Fibroblast of lung (primary cell): ENCODE data around the gene NAV1. TPM values are rescaled to one million over a fixed set of nuclear protein-coding genes. Genes with fewer than 3 reads are reported as not detected.

Experiments
- DNase-seq, 2 donors: peaks; one replicate each; pipeline versions ENCODE4 v3.0.0 to v3.0.0-alpha.2; 2010; ENCODE audit warnings: low read depth in 2 of 2
- H2AFZ ChIP-seq: 2 replicates; pipeline ENCODE4 v1.5.1; 2012; ENCODE audit warnings: low read length, control low read depth, inconsistent platforms
- H3K27ac ChIP-seq: 2 replicates; pipeline ENCODE4 v1.5.1; 2011; ENCODE audit warnings: low read length, control low read depth; ENCODE audit not compliant: insufficient read depth
- H3K27me3 ChIP-seq: 2 replicates; pipeline ENCODE4 v1.5.1; 2011; ENCODE audit warnings: mild to moderate bottlenecking, low read length; ENCODE audit not compliant: control insufficient read depth, insufficient read depth
- H3K36me3 ChIP-seq: 2 replicates; pipeline ENCODE4 v1.5.1; 2011; ENCODE audit warnings: low read length; ENCODE audit not compliant: control insufficient read depth, insufficient read depth
- H3K4me1 ChIP-seq: 2 replicates; pipeline ENCODE4 v1.5.1; 2011; ENCODE audit warnings: low read length; ENCODE audit not compliant: control insufficient read depth, insufficient read depth; ENCODE audit errors: extremely low read depth
- H3K4me2 ChIP-seq: 2 replicates; pipeline ENCODE4 v1.5.1; 2011; ENCODE audit warnings: low read length, control low read depth; ENCODE audit not compliant: insufficient read depth; ENCODE audit errors: extremely low read depth
- H3K4me3 ChIP-seq, 4 experiments: fragments of 200-600 bp in 1 of 4; sonication (generic) in 1 of 4; replicated peaks in 1 of 4; 2 replicates each; pipeline ENCODE4 v1.5.1; 2011 to 2016; ENCODE audit warnings: low read length in 4 of 4, low read depth in 3 of 4, mild to moderate bottlenecking in 3 of 4, control low read depth in 2 of 4, inconsistent platforms in 1 of 4, mixed read lengths in 1 of 4; ENCODE audit not compliant: insufficient read depth in 1 of 4; ENCODE audit errors: control extremely low read depth in 1 of 4
- H3K79me2 ChIP-seq: 2 replicates; pipeline ENCODE4 v1.5.1; 2012; ENCODE audit warnings: mild to moderate bottlenecking, low read length, inconsistent platforms; ENCODE audit not compliant: control insufficient read depth, insufficient read depth
- H3K9ac ChIP-seq: 2 replicates; pipeline ENCODE4 v1.5.1; 2011; ENCODE audit warnings: mild to moderate bottlenecking, low read length, control low read depth; ENCODE audit not compliant: insufficient read depth
- H3K9me3 ChIP-seq: 2 replicates; pipeline ENCODE4 v1.5.1; 2012; ENCODE audit warnings: low read depth, low read length; ENCODE audit not compliant: control insufficient read depth, insufficient read depth
- H4K20me1 ChIP-seq: 2 replicates; pipeline ENCODE4 v1.5.1; 2011; ENCODE audit warnings: low read length; ENCODE audit not compliant: control insufficient read depth, insufficient read depth; ENCODE audit errors: extremely low read depth
- CTCF ChIP-seq, 2 donors: IDR thresholded peaks in 1 of 2; conservative IDR thresholded peaks in 1 of 2; 1 replicate in 1 of 2; 2 replicates in 1 of 2; pipeline ENCODE4 v1.5.1; 2011 to 2012; ENCODE audit warnings: low read length in 2 of 2, control low read depth in 1 of 2, inconsistent platforms in 1 of 2, low read depth in 1 of 2, mild to moderate bottlenecking in 1 of 2
- EZH2 ChIP-seq: IDR thresholded peaks from 2 replicates; pipeline ENCODE4 v1.5.1; 2012; ENCODE audit warnings: low read length, control low read depth, mild to moderate bottlenecking; ENCODE audit errors: missing control alignments
- polyA plus RNA-seq, 2 donors: library from polyadenylated mRNA; depleted of rRNA in 1 of 2; stranded (reverse) in 1 of 2; unstranded in 1 of 2; fragments of >200 nt; gene quantifications; 2 replicates each; pipeline ENCODE4 v1.2.1, GENCODE V29; 2011 to 2012; ENCODE audit warnings: missing spikeins in 1 of 2
- total RNA-seq: library from RNA; depleted of rRNA; stranded (reverse); fragments of >200 nt; gene quantifications from 2 replicates; pipeline ENCODE4 v1.2.1, GENCODE V29; 2014

The NAV1 gene
- total and polyA plus RNA-seq, 2 donors (not counting 1 experiment from before 2014, with no cell fraction given): 19.8 to 64.0 TPM

DNA sequence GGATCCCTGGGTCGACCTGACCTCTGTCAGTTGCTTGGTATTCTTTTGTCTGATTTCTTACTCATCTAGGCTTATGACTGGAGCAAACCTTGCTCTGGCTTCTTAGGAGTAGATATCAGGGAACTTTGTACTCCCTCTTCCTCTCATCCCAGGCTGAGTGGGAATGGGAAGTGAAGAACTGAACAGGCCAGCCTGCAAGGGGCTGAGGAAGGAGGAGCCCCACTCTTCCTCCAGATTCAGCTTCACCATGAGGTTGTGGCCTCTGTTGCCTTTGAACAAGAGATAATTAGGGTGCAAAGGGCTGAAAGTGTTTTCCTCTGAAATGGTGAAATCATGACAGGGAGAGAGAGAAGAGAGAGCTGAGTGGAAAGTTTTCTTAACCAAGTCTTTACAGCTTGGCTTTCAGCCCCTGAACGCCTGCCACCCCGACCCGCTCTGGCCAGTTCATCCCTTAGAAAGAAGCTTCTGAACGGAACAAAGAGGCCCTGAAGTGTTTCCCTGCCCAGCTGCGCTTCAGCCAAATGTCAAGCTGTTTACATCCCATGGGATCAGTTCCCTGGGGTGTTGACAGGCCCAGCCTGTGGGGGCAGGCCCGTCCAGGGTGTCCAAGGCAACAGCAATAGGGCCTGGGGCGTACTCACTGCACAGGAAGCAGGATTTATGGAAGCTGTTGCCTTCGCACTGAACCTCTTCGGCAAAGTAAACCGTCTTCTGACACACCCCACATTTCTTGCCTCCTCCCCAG lies 43.2 kb upstream of the NAV1 start:
- H3K27me3 ChIP-seq: no peaks in the 10 kb centered on the region
- H2AFZ ChIP-seq: no peak overlapping the region
- H3K4me1 ChIP-seq: peaks cover 48% of the 10 kb centered on the region
- TF ChIP-seq EZH2 (no peak), CTCF (conservative IDR thresholded peaks at IDR 0.05 in 1 of 2, IDR thresholded peaks at IDR 0.05 in 1 of 2; ENCODE audit: low read depth in 1 of 2, low read length in 2 of 2) (no peak)
- no peaks in the 10 kb centered on the region for H3K9me3 ChIP-seq
- H3K36me3 ChIP-seq: peaks cover 21% of the 10 kb centered on the region
- H3K27ac ChIP-seq: peak overlapping the region; percentile 58
- H3K4me2 ChIP-seq: peak overlapping the region; percentile 37
- H3K79me2 ChIP-seq: peaks cover 53% of the 10 kb centered on the region
- H3K4me3 ChIP-seq: no peak overlapping the region
- H3K9ac ChIP-seq: no peak overlapping the region
- H4K20me1 ChIP-seq: no peaks in the 10 kb centered on the region
- DNase-seq: peak; percentile 39 to 95

DNA sequence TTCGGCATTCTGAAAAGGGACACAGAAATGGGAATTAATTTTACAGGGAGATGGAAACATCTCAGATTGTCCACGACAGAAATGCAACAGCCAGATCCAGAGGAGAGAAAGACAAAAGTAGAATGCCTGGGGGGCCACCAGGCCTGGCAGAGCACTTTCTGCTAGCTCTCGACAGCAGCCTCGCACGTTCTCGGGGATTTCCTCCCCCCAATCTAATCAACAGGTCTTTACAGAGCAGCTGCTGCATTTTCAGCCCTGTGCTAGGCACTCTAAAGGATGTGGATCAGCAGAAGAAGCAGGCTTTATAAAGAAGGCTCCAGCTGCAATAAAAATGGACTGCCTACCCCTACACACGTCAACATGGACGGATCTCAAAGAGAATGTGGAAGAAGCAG lies 42.6 kb upstream of the NAV1 start:
- H3K27me3 ChIP-seq: no peaks in the 10 kb centered on the region
- peak overlapping the region; percentile 58 for H3K27ac ChIP-seq
- peak overlapping the region; percentile 3 for H3K4me2 ChIP-seq
- peaks cover 21% of the 10 kb centered on the region for H3K36me3 ChIP-seq
- no peak for DNase-seq
- H3K9me3 ChIP-seq: no peaks in the 10 kb centered on the region
- no peak overlapping the region for H2AFZ ChIP-seq
- peaks cover 54% of the 10 kb centered on the region for H3K4me1 ChIP-seq
- peaks cover 59% of the 10 kb centered on the region for H3K79me2 ChIP-seq
- no peak overlapping the region for H3K9ac ChIP-seq
- peak overlapping the region in 1 of 4 experiments; percentile 20 for H3K4me3 ChIP-seq
- no peak for TF ChIP-seq EZH2
- no peak for TF ChIP-seq CTCF (conservative IDR thresholded peaks at IDR 0.05 in 1 of 2, IDR thresholded peaks at IDR 0.05 in 1 of 2; ENCODE audit: low read depth in 1 of 2, low read length in 2 of 2)
- H4K20me1 ChIP-seq: no peaks in the 10 kb centered on the region

DNA sequence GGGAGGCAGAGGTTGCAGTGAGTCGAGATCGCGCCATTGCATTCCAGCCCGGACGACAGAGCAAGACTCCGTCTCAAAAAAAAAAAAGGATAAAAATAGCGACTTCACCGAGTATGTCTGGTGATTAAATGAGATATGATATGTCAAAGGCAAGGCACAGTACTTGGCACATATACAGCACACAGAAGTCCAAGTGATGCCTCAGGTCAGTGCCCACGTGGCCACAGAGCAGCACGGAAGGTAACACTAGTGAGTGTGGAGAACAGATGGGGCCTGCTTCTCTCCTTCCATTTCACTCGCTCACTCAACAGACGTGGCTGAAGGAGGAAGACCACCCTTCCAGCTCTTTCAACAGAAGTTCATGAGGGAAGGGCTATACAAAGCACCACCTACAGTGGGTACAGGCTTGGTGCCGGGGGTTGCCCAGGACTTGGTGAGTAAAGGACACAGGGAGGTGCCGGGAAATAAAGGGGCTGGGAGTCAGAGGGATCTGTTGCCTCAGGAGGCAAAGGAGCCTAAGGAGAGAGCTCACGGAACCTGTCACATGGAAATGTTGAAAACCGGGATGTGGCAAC lies 40.9 kb upstream of the NAV1 start:
- H3K36me3 ChIP-seq: peaks cover 21% of the 10 kb centered on the region
- H2AFZ ChIP-seq: no peak overlapping the region
- TF ChIP-seq CTCF (conservative IDR thresholded peaks at IDR 0.05 in 1 of 2, IDR thresholded peaks at IDR 0.05 in 1 of 2; ENCODE audit: low read depth in 1 of 2, low read length in 2 of 2) (no peak), EZH2 (no peak)
- no peak overlapping the region for H3K4me3 ChIP-seq
- peaks cover 65% of the 10 kb centered on the region for H3K79me2 ChIP-seq
- no peaks in the 10 kb centered on the region for H3K9me3 ChIP-seq
- no peak overlapping the region for H3K9ac ChIP-seq
- H3K4me2 ChIP-seq: no peak overlapping the region
- H4K20me1 ChIP-seq: no peaks in the 10 kb centered on the region
- no peak overlapping the region for H3K27ac ChIP-seq
- H3K4me1 ChIP-seq: peaks cover 53% of the 10 kb centered on the region
- no peak for DNase-seq
- H3K27me3 ChIP-seq: no peaks in the 10 kb centered on the region
